A549 (cell line): Measurements from ENCODE around the gene GLP2R. TPM values are rescaled to one million over a fixed set of nuclear protein-coding genes. Genes with fewer than 3 reads are reported as not detected.

Experiments
- ATAC-seq, 2 experiments: fragments of 200-7000 bp in 1 of 2; fragments of >200 bp in 1 of 2; cut with Nextera tagmentation in 1 of 2; cut with Tn5 transposase in 1 of 2; 3 replicates each; pipeline versions ENCODE4 v1.8.0 to v1.9.1; 2018 to 2020; ENCODE audit warnings: mild to moderate bottlenecking in 1 of 2, moderate library complexity in 1 of 2
- CTCF ChIA-PET: fragments of 300-600 bp; sonication (Branson Sonifier 250); formaldehyde crosslinking; extraction: SDS; loops from one replicate; lab custom pipeline; 2021; ENCODE audit warnings: antibody characterized with exemption, inconsistent platforms; lab: Yijun Ruan, JAX
- POLR2A ChIA-PET: fragments of 350-600 bp; formaldehyde crosslinking; extraction: SDS; loops from one replicate; lab custom pipeline; 2021; ENCODE audit warnings: antibody characterized with exemption, inconsistent platforms; lab: Yijun Ruan, JAX
- DNase-seq, 2 experiments: peaks; one replicate each; pipeline versions ENCODE4 v3.0.0 to v3.0.0-alpha.2; 2011 to 2016; ENCODE audit warnings: low read depth in 1 of 2, low spot score in 1 of 2
- FAIRE-seq: peaks from 2 replicates; lab custom pipeline; 2011; peaks lifted over from hg19 to GRCh38; lab: Jason Lieb, UNC
- H3K27ac ChIP-seq, 2 experiments: fragments of >200 bp; sonication (Bioruptor Twin); formaldehyde crosslinking; 3 replicates each; pipeline ENCODE4 v1.5.1; 2016 to 2017
- H3K4me1 ChIP-seq: fragments of >200 bp; sonication (Bioruptor Twin); formaldehyde crosslinking; 3 replicates; pipeline ENCODE4 v1.6.1; 2016
- H3K4me2 ChIP-seq: fragments of >200 bp; sonication (Bioruptor Twin); formaldehyde crosslinking; 3 replicates; pipeline ENCODE4 v1.6.1; 2016
- H3K4me3 ChIP-seq: fragments of >200 bp; sonication (Bioruptor Twin); formaldehyde crosslinking; 3 replicates; pipeline ENCODE4 v1.5.1; 2016
- H3K9me3 ChIP-seq: fragments of >200 bp; sonication (Bioruptor Twin); formaldehyde crosslinking; 3 replicates; pipeline ENCODE4 v1.6.1; 2016
- BCL3 ChIP-seq: fragments of >200 bp; sonication (Bioruptor Twin); formaldehyde crosslinking; IDR thresholded peaks from 3 replicates; pipeline ENCODE4 v1.6.1; 2016
- BHLHE40 ChIP-seq: IDR thresholded peaks from 2 replicates; pipeline ENCODE4 v1.6.1; 2012; ENCODE audit warnings: low read depth, low read length, inconsistent platforms
- CBX2 ChIP-seq: fragments of 200-600 bp; sonication (generic); IDR thresholded peaks from 2 replicates; pipeline ENCODE4 v1.6.1; 2016; ENCODE audit warnings: low read depth, mild to moderate bottlenecking, borderline replicate concordance
- CEBPB ChIP-seq, 2 experiments: fragments of >200 bp in 1 of 2; sonication (Bioruptor Twin) in 1 of 2; formaldehyde crosslinking in 1 of 2; IDR thresholded peaks; 2 replicates each; pipeline ENCODE4 v1.6.1; 2012 to 2016
- CHD2 ChIP-seq: fragments of 150-350 bp; IDR thresholded peaks from 2 replicates; pipeline ENCODE4 v1.6.1; 2014; ENCODE audit warnings: low read length; ENCODE audit not compliant: partially characterized antibody
- CHD4 ChIP-seq: fragments of 200-600 bp; sonication (generic); IDR thresholded peaks from 2 replicates; pipeline ENCODE4 v1.6.1; 2016; ENCODE audit warnings: antibody characterized with exemption, mild to moderate bottlenecking, borderline replicate concordance
- EP300 ChIP-seq, 2 experiments: fragments of >200 bp; sonication (Bioruptor Twin); formaldehyde crosslinking; IDR thresholded peaks; 2 replicates in 1 of 2; 3 replicates in 1 of 2; pipeline ENCODE4 v1.6.1; 2016 to 2017
- FOSB ChIP-seq: fragments of 250-450 bp; sonication (Bioruptor Pico); IDR thresholded peaks from 2 replicates; pipeline ENCODE4 v1.5.0; 2020; ENCODE audit warnings: mild to moderate bottlenecking, moderate library complexity
- FOSL2 ChIP-seq, 2 experiments: fragments of 450-650 bp in 1 of 2; fragments of >200 bp in 1 of 2; sonication (Bioruptor Twin) in 1 of 2; formaldehyde crosslinking; IDR thresholded peaks; 2 replicates each; pipeline versions ENCODE4 v1.5.0 to v1.6.1; 2016 to 2020; ENCODE audit warnings: mild to moderate bottlenecking in 1 of 2, moderate library complexity in 1 of 2
- HDAC2 ChIP-seq: fragments of 200-600 bp; sonication (generic); IDR thresholded peaks from 2 replicates; pipeline ENCODE4 v1.6.1; 2016
- HES2 ChIP-seq: fragments of >200 bp; sonication (Bioruptor Twin); formaldehyde crosslinking; IDR thresholded peaks from 2 replicates; pipeline ENCODE4 v1.6.1; 2016
- HOXA7 ChIP-seq: fragments of 250-450 bp; sonication (Bioruptor Pico); IDR thresholded peaks from 2 replicates; pipeline ENCODE4 v1.5.0; 2020; ENCODE audit warnings: mild to moderate bottlenecking, moderate library complexity
- HOXB5 ChIP-seq: fragments of 250-450 bp; sonication (Bioruptor Pico); IDR thresholded peaks from 2 replicates; pipeline ENCODE4 v1.5.0; 2020; ENCODE audit warnings: mild to moderate bottlenecking, moderate library complexity
- JUNB ChIP-seq: fragments of >200 bp; sonication (Bioruptor Twin); formaldehyde crosslinking; IDR thresholded peaks from 2 replicates; pipeline ENCODE4 v1.6.1; 2016
- KDM5A ChIP-seq: fragments of 200-600 bp; sonication (generic); IDR thresholded peaks from 2 replicates; pipeline ENCODE4 v1.6.1; 2016; ENCODE audit warnings: antibody characterized with exemption, mild to moderate bottlenecking
- MAX ChIP-seq: IDR thresholded peaks from 2 replicates; pipeline ENCODE4 v1.6.1; 2012
- MYC ChIP-seq: IDR thresholded peaks from 2 replicates; pipeline ENCODE4 v1.6.1; 2012; ENCODE audit warnings: mild to moderate bottlenecking, inconsistent platforms, low read length, improper control_type of control experiment, borderline replicate concordance
- NFE2L2 ChIP-seq: fragments of 150-350 bp; conservative IDR thresholded peaks from 2 replicates; pipeline ENCODE4 v1.6.1; 2014; ENCODE audit warnings: low read length
- NPAS2 ChIP-seq: fragments of 250-450 bp; sonication (Bioruptor Pico); IDR thresholded peaks from 2 replicates; pipeline ENCODE4 v1.8.0; 2022; ENCODE audit warnings: mild to moderate bottlenecking, moderate library complexity, borderline replicate concordance
- RARB ChIP-seq: fragments of 250-450 bp; sonication (Bioruptor Pico); IDR thresholded peaks from 2 replicates; pipeline ENCODE4 v1.8.0; 2021; ENCODE audit warnings: mild to moderate bottlenecking, moderate library complexity
- RCOR1 ChIP-seq: fragments of 150-350 bp; IDR thresholded peaks from 2 replicates; pipeline ENCODE4 v1.6.1; 2014; ENCODE audit warnings: antibody characterized with exemption, low read length, low read depth
- USF2 ChIP-seq: fragments of 450-650 bp; IDR thresholded peaks from 2 replicates; pipeline ENCODE4 v1.6.1; 2014; ENCODE audit warnings: antibody characterized with exemption
- ZFP36 ChIP-seq: fragments of 450-650 bp; IDR thresholded peaks from 2 replicates; pipeline ENCODE4 v1.6.1; 2014; ENCODE audit warnings: borderline replicate concordance; ENCODE audit not compliant: partially characterized antibody
- ZSCAN20 ChIP-seq: fragments of 250-450 bp; sonication (Bioruptor Pico); IDR thresholded peaks from 2 replicates; pipeline ENCODE4 v1.8.0; 2022; ENCODE audit warnings: mild to moderate bottlenecking, moderate library complexity
- WGBS: methylation state at CpG from one replicate; pipeline ENCODE4 v1.1.6; 2017; ENCODE audit errors: missing lambda C conversion rate; 5-methylcytosine and 5-hydroxymethylcytosine counted together
- polyA plus RNA-seq, 4 experiments: library from polyadenylated mRNA; depleted of rRNA in 3 of 4; stranded (reverse); fragments of >200 nt; fragmentation: RNase III in 1 of 4; extraction: RNeasy Plus Mini Kit Qiagen cat#74134 plus additional on column Dnase treatment in 1 of 4; gene quantifications; 2 replicates in 3 of 4; 3 replicates in 1 of 4; pipeline ENCODE4 v1.2.3, GENCODE V29; 2011 to 2017

The GLP2R gene
- polyA plus RNA-seq, 2 of the 4 experiments (the other 2 are of a cell fraction): 27.9 to 48.7 TPM

GRCh38 chr17:9886141-9886930, 60.6 kb downstream of the GLP2R start:
- TF ChIP-seq CHD2 (no peak), CEBPB (IDR thresholded peaks at IDR 0.05) (no peak), BCL3 (no peak), FOSB (no peak), CHD4 (no peak), MYC (no peak), ZSCAN20 (CRISPR knock-in tag) (no peak), CBX2 (no peak), USF2 (no peak), RARB (CRISPR knock-in tag) (no peak), HDAC2 (no peak), RCOR1 (no peak), HOXA7 (CRISPR knock-in tag) (no peak), NFE2L2 (no peak), EP300 (IDR thresholded peaks at IDR 0.05) (no peak), KDM5A (no peak), MAX (no peak), NPAS2 (no peak), ZFP36 (no peak), HES2 (no peak)
- ATAC-seq: no peak
- H3K9me3 ChIP-seq: peaks cover 57% of the 10 kb centered on the region
- no peak overlapping the region for H3K4me2 ChIP-seq
- peaks cover 32% of the 10 kb centered on the region for H3K4me1 ChIP-seq
- POLR2A ChIA-PET: no interaction called here
- 86% methylated on average over 5 of the region's 5 CpGs for WGBS
- H3K27ac ChIP-seq: peak overlapping the region; percentile 26 to 61; a peak in 4 of 6 replicates
- H3K4me3 ChIP-seq: no peak overlapping the region
- CTCF ChIA-PET: interaction anchor here (0.6 to 1.4 kb wide), 4 partner anchors 19 to 115 kb away, joined by 3 to 5 read pairs (median 4); partner anchors contain the start of gene RCVRN
- no peak for DNase-seq
- no peak for FAIRE-seq

GRCh38 chr17:9887508-9887907, 61.8 kb downstream of the GLP2R start:
- ATAC-seq (peak; percentile 69), DNase-seq (peak; percentile 47 to 71), FAIRE-seq (peak; percentile 43)
- ChIA-PET CTCF (interaction anchor here (1.0 to 3.2 kb wide), 4 partner anchors 13 to 159 kb away, joined by 4 to 26 read pairs (median 8); partner anchors contain the start of gene RCVRN), POLR2A (no interaction called here)
- Histone ChIP-seq H3K4me2 (peak overlapping the region; percentile 29), H3K27ac (peak overlapping the region; percentile 52 to 61; a peak in 5 of 6 replicates), H3K4me1 (peaks cover 32% of the 10 kb centered on the region), H3K9me3 (peaks cover 46% of the 10 kb centered on the region), H3K4me3 (no peak overlapping the region)
- TF ChIP-seq HES2 (peak; percentile 36; the same call in 1 of the 2 replicates), JUNB (peak; percentile 43; the same call in 1 of the 2 replicates), EP300 (IDR thresholded peaks at IDR 0.05) (0 out of 5 replicates have a peak, but pooled peaks of 1 of the 2 experiments have one; percentile 13), BCL3 (0 out of 3 replicates have a peak, but pooled peaks have one; percentile 31), FOSL2 (IDR thresholded peaks at IDR 0.05) (0 out of 2 replicates have a peak, but pooled peaks have one; percentile 27), FOSL2 (CRISPR knock-in tag; IDR thresholded peaks at IDR 0.05) (peak; percentile 52), CEBPB (IDR thresholded peaks at IDR 0.05) (peak; percentile 45 to 50; a peak in 3 of 4 replicates), BHLHE40 (no peak), HOXB5 (CRISPR knock-in tag) (no peak)
- 28% methylated on average over 8 of the region's 8 CpGs for WGBS
